Measurements from ENCODE around the gene C10orf90.
A peak's percentile ranks its signal among the peaks of the same experiment; 100 is the strongest.

DNA sequence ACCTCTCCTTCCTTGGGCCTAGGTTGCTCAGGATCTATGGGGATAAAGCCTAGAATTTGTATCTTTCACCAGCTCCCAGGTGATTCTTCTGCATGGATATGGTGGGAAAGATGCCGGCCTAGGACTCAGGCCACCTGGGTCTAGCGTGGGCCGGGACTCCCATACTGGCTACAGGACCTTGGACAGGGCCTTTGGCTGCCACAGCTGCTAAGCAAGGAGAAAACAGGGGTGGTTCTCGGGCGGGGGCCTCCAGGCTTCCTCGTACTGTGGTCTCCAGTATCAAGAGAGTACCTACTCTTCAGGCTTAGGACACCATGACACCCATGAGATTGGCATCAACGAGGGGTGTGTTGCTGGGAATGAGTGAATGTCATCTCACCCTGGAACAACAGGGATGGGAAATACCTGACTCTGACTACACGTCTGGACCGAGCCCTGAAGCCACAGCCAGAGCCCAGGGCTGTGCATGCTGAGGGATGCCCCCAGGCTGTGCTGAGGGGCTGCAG lies 161.9 kb downstream of the C10orf90 start:
- TF ChIP-seq, protein P1, sequence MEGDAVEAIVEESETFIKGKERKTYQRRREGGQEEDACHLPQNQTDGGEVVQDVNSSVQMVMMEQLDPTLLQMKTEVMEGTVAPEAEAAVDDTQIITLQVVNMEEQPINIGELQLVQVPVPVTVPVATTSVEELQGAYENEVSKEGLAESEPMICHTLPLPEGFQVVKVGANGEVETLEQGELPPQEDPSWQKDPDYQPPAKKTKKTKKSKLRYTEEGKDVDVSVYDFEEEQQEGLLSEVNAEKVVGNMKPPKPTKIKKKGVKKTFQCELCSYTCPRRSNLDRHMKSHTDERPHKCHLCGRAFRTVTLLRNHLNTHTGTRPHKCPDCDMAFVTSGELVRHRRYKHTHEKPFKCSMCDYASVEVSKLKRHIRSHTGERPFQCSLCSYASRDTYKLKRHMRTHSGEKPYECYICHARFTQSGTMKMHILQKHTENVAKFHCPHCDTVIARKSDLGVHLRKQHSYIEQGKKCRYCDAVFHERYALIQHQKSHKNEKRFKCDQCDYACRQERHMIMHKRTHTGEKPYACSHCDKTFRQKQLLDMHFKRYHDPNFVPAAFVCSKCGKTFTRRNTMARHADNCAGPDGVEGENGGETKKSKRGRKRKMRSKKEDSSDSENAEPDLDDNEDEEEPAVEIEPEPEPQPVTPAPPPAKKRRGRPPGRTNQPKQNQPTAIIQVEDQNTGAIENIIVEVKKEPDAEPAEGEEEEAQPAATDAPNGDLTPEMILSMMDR (IDR thresholded peaks at IDR 0.05): no peak
- TF ChIP-seq REST (IDR thresholded peaks at IDR 0.05; ENCODE audit: insufficient read depth in 1 of 2, low read depth in 2 of 2, low read length in 1 of 2) (peak; percentile 75 to 81), POLR2AphosphoS5 (IDR thresholded peaks at IDR 0.05; ENCODE audit: low read depth, low read length) (no peak), TCF7L2 (IDR thresholded peaks at IDR 0.05; ENCODE audit: low read depth, low read length) (no peak), SIN3A (IDR thresholded peaks at IDR 0.05; ENCODE audit: borderline replicate concordance, insufficient read depth, low read depth, low read length) (no peak)
